ENCODE measurements around the gene SP8.

GRCh38 chr7:20747001-20747400 is 39.7 kb downstream of the SP8 start:
- TF ChIP-seq, protein P1, sequence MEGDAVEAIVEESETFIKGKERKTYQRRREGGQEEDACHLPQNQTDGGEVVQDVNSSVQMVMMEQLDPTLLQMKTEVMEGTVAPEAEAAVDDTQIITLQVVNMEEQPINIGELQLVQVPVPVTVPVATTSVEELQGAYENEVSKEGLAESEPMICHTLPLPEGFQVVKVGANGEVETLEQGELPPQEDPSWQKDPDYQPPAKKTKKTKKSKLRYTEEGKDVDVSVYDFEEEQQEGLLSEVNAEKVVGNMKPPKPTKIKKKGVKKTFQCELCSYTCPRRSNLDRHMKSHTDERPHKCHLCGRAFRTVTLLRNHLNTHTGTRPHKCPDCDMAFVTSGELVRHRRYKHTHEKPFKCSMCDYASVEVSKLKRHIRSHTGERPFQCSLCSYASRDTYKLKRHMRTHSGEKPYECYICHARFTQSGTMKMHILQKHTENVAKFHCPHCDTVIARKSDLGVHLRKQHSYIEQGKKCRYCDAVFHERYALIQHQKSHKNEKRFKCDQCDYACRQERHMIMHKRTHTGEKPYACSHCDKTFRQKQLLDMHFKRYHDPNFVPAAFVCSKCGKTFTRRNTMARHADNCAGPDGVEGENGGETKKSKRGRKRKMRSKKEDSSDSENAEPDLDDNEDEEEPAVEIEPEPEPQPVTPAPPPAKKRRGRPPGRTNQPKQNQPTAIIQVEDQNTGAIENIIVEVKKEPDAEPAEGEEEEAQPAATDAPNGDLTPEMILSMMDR (IDR thresholded peaks at IDR 0.05 in 2 of 3, conservative IDR thresholded peaks at IDR 0.05 in 1 of 3; ENCODE audit: borderline replicate concordance in 1 of 3, insufficient read depth in 1 of 3, low read depth in 2 of 3, low read length in 2 of 3) = no peak
- no peak for TF ChIP-seq EZH2 (IDR thresholded peaks at IDR 0.05)
- TF ChIP-seq, protein P2, sequence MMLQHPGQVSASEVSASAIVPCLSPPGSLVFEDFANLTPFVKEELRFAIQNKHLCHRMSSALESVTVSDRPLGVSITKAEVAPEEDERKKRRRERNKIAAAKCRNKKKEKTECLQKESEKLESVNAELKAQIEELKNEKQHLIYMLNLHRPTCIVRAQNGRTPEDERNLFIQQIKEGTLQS (IDR thresholded peaks at IDR 0.05) = no peak

Measured in HCT116 (cell line).